22Rv1 (cell line): ENCODE data around the gene UCK2.

Experiments used
- H3K27ac ChIP-seq: fragments of 450-650 bp; 2 replicates; pipeline ENCODE4 v1.5.1; 2017
- ZFX ChIP-seq: fragments of 450-650 bp; IDR thresholded peaks from 2 replicates; pipeline ENCODE4 v1.6.1; 2017; ENCODE audit warnings: antibody characterized with exemption, borderline replicate concordance
- TF ChIP-seq, protein P1 (sequence below): fragments of 450-650 bp; IDR thresholded peaks from 2 replicates; pipeline ENCODE4 v1.5.1; 2017; ENCODE audit warnings: mild to moderate bottlenecking

UCK2 gene

DNA sequence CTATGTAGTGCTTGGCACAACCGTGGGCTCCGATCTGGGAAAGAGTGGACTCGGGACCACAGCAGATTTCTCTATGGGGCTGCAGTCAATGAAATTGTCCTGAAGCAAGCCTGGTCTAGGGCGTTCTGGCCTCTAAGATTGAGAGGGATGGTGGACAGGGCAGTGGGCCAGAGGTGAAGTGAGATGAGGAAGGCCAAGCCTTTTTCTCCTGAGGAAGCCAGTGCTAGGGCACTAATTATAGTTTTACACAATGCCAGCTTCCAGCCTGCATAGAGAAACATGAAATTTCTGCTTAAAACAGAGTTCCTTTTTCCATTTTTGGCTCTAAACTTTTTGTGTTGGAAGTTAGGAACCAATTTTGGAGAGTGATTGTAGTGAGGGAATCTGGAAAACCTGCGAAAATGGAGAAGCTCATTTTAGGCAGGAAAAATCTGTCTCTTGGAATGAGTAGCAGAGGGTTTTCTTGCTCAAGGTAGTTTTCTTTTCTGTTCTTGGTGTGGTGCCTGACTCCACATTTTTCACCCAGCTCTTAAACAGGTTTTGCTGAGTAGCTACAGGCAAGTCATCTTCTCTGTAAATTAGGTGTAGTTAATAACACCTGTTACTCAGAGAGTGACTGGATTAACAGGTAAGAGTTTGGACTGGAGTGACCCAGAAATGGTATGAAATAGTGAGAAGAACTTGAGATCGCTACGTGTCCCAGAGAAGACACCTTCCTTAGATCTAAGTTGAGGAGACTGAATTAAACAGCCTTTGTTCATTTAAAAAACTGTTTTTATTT lies 22.1 kb downstream of the UCK2 start:
- no peak overlapping the region for H3K27ac ChIP-seq
- TF ChIP-seq, protein P1, sequence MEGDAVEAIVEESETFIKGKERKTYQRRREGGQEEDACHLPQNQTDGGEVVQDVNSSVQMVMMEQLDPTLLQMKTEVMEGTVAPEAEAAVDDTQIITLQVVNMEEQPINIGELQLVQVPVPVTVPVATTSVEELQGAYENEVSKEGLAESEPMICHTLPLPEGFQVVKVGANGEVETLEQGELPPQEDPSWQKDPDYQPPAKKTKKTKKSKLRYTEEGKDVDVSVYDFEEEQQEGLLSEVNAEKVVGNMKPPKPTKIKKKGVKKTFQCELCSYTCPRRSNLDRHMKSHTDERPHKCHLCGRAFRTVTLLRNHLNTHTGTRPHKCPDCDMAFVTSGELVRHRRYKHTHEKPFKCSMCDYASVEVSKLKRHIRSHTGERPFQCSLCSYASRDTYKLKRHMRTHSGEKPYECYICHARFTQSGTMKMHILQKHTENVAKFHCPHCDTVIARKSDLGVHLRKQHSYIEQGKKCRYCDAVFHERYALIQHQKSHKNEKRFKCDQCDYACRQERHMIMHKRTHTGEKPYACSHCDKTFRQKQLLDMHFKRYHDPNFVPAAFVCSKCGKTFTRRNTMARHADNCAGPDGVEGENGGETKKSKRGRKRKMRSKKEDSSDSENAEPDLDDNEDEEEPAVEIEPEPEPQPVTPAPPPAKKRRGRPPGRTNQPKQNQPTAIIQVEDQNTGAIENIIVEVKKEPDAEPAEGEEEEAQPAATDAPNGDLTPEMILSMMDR, result no peak
- TF ChIP-seq ZFX, result no peak

DNA sequence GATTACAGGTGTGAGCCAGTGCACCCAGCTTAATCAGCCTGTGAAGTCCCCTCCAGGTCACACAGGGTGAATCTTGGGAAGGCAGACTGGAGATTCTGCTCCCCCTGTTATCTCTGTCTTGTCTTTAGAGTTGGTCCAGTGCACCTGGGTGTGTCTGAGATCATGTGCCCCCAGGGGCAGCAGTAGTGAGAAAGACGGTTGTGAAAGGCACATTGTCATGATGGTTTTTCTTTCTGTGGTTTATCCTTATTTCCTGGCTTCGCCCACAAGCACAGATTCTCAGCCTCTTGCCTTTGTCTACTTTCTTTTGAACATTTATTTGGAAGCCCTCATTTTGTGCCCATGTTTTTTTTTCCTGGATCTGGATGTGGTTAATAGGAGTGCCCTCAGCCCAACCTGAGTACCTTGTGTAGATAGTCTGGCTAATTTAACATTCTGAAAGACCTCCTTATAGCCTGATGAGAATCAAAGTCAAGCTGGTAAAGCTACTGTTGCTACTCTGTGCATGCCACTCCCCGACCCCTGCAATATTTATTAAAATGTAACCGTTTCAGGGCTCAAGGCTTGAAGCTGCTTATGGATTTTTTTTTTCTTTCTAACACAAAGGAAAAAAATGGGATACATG lies 23.7 kb downstream of the UCK2 start:
- TF ChIP-seq ZFX, result no peak
- TF ChIP-seq, protein P1, result no peak
- H3K27ac ChIP-seq, result no peak overlapping the region

DNA sequence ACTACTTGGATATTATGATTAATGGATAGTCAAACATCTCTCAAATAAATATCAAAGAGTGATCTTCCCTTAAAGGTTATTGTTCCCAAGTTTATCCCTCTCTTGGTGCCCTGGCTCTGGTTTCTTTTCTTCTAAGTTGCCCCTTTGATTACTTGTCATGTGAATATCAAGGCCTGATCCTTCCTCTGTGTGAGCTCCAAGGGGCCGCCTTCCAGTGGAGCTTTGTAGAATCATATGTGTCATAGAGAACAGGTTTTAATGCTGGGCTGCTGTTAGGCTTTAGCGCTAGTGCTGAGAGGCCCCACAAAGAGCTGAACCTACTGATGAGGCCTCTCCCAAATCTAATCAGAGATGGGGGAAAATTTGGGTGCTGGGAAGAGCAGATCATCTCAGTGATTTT lies 25.5 kb downstream of the UCK2 start:
- TF ChIP-seq ZFX, result no peak
- TF ChIP-seq, protein P1, result no peak
- no peak overlapping the region for H3K27ac ChIP-seq

DNA sequence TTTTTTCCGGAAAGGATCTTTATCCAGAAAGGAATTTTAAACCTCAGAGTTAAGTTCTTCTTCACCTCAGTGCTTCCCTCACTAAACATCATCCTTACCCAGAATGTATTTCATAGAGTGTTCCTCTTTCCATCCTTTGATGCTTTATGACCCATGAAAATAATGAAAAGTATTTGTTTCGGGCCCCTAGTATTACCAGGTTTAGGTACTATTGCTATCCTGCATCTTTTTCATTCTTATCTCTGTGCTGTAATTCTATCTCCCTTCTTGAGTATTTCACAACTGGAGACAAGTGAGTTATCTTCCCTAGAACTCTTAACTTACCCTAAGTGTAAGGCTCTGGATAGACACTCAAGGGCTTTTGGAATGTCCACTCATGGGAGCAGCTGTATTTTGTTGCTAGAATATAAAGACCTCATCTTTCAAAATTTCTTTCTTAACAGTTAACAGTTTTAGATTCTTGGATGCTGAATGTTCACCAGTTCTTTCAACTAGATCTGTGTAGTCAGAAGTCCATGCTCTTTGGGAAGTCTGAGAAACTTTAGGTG lies 26.2 kb downstream of the UCK2 start:
- TF ChIP-seq, protein P1, result no peak
- TF ChIP-seq ZFX, result no peak
- no peak overlapping the region for H3K27ac ChIP-seq

DNA sequence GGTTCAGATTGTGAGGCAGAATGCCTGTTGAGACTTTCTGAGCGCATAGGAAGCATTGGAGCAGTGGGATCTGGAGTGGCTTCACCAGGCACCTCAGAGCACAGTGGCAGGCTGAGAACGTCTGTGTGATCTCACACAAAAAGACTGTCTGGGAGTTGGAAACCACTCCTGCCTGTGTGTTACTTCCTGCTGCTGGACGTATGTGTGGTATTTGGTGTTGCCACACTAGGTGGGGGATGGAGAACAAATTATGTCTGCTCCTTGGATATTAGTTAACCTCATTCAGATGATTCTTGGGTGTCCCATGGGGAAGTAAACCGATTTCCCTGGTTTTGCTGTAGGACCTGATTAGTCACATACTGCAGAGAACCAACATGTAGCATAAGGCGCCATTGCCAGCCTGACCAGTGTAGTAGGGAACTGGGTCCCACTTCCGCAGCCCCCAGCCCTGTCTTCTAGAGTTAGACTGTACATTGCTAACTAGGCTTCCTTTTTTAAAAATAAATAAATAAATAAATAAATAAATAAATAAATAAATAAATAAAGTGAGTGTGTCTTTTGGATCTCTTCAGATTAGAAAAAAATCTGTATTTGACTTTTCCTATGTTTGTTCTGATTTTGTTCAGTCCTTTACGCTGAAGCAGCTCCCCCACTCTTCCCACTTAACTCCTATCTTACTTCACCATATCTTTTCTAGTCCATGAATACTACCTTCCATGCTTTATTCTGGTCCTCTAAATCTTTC lies 26.9 kb downstream of the UCK2 start:
- H3K27ac ChIP-seq, result no peak overlapping the region

DNA sequence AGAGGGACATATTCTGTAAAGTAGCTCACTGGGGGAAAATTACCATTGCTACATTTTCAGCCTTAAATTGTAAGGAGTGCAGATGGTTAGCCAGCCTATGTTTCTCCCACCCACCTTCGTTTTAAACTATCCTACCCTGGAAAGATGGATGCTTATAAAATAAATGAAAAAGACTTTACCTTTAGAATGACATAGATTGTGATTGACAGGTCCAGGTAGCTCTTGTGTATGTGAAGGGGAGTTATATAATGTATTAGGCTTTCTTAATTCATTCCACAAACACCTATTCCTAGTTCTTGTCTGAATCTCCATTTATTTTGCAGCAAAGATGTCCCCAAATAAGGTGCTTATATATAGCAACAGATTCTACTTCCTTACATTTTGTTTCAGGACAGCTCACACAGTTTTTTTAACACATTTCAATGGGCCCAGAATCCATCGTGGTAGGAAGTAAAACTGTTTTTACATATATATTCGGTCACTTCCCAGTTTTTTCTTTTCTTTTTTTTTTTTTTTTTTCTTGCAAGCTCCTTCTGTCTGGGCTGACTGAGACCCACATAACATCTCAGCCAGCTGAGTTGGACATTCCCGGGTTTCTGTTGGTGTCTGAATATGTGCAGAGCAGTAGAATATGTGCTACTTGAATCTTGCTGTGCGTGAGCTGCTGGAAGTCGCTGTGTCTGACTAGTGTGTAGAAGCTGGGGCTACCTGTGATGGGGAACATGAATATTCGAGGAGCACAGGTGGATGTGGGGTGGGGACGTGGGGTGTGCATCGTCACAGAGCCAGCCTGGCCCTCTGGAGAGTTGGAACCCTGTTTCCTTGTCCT lies 27.8 kb downstream of the UCK2 start:
- TF ChIP-seq, protein P1, result no peak
- no peak for TF ChIP-seq ZFX
- H3K27ac ChIP-seq, result no peak overlapping the region

More for the DNA sequence above, 26.9 kb downstream of the UCK2 start:
- TF ChIP-seq, protein P1, result no peak
- TF ChIP-seq ZFX, result no peak
